ENCODE results near the gene TAF10. TPM values are rescaled to one million over a fixed set of nuclear protein-coding genes. Genes with fewer than 3 reads are reported as not detected.

Gene TAF10
- 43.2 and 70.2 TPM in 2 replicates for total RNA-seq

- Histone ChIP-seq H3K4me3 (ENCODE audit: low read depth, low read length) (peak within 1 kb of the TSS; percentile 78), H3K36me3 (ENCODE audit: control insufficient read depth, insufficient read depth, low read length) (peaks cover 29% of the 10 kb centered on the region), H3K27me3 (ENCODE audit: control insufficient read depth, insufficient read depth, low read length) (no peaks in the 10 kb centered on the region)
- peak; percentile 52 for TF ChIP-seq CTCF (IDR thresholded peaks at IDR 0.05; ENCODE audit: insufficient read depth, low read length, severe bottlenecking)
- no peak for FAIRE-seq
- peak; percentile 91 for DNase-seq (ENCODE audit: low read depth)
Observed at GRCh38 chr11:6612213-6613041, at the start of gene TAF10. TAF10 (minus strand) TSS chr11:6612216; CDS start chr11:6612189, 27 bp downstream.

GRCh38 chr11:6660712-6661111 lies 48.7 kb upstream of the TAF10 start:
- Histone ChIP-seq H3K4me3 (ENCODE audit: low read depth, low read length) (no peak overlapping the region), H3K36me3 (ENCODE audit: control insufficient read depth, insufficient read depth, low read length) (no peaks in the 10 kb centered on the region), H3K27me3 (ENCODE audit: control insufficient read depth, insufficient read depth, low read length) (peaks cover 2% of the 10 kb centered on the region)
- DNase-seq (ENCODE audit: low read depth) (no peak), FAIRE-seq (no peak)
- TF ChIP-seq CTCF (IDR thresholded peaks at IDR 0.05; ENCODE audit: insufficient read depth, low read length, severe bottlenecking): no peak

GRCh38 chr11:6658647-6659046 lies 46.6 kb upstream of the TAF10 start:
- FAIRE-seq: no peak
- no peak for TF ChIP-seq CTCF (IDR thresholded peaks at IDR 0.05; ENCODE audit: insufficient read depth, low read length, severe bottlenecking)
- peaks cover 17% of the 10 kb centered on the region for H3K27me3 ChIP-seq (ENCODE audit: control insufficient read depth, insufficient read depth, low read length)
- no peak for DNase-seq (ENCODE audit: low read depth)
- no peaks in the 10 kb centered on the region for H3K36me3 ChIP-seq (ENCODE audit: control insufficient read depth, insufficient read depth, low read length)
- H3K4me3 ChIP-seq (ENCODE audit: low read depth, low read length): no peak overlapping the region

GRCh38 chr11:6657346-6657745 lies 45.3 kb upstream of the TAF10 start:
- FAIRE-seq: no peak
- DNase-seq (ENCODE audit: low read depth): no peak
- no peaks in the 10 kb centered on the region for H3K36me3 ChIP-seq (ENCODE audit: control insufficient read depth, insufficient read depth, low read length)
- no peak overlapping the region for H3K4me3 ChIP-seq (ENCODE audit: low read depth, low read length)
- TF ChIP-seq CTCF (IDR thresholded peaks at IDR 0.05; ENCODE audit: insufficient read depth, low read length, severe bottlenecking): no peak
- H3K27me3 ChIP-seq (ENCODE audit: control insufficient read depth, insufficient read depth, low read length): peaks cover 20% of the 10 kb centered on the region

GRCh38 chr11:6656936-6657335 lies 44.9 kb upstream of the TAF10 start:
- no peak for DNase-seq (ENCODE audit: low read depth)
- no peaks in the 10 kb centered on the region for H3K36me3 ChIP-seq (ENCODE audit: control insufficient read depth, insufficient read depth, low read length)
- H3K4me3 ChIP-seq (ENCODE audit: low read depth, low read length): no peak overlapping the region
- no peak for FAIRE-seq
- peaks cover 20% of the 10 kb centered on the region for H3K27me3 ChIP-seq (ENCODE audit: control insufficient read depth, insufficient read depth, low read length)
- no peak for TF ChIP-seq CTCF (IDR thresholded peaks at IDR 0.05; ENCODE audit: insufficient read depth, low read length, severe bottlenecking)

GRCh38 chr11:6656584-6656915 lies 44.5 kb upstream of the TAF10 start:
- DNase-seq (ENCODE audit: low read depth) (no peak), FAIRE-seq (no peak)
- no peak for TF ChIP-seq CTCF (IDR thresholded peaks at IDR 0.05; ENCODE audit: insufficient read depth, low read length, severe bottlenecking)
- Histone ChIP-seq H3K4me3 (ENCODE audit: low read depth, low read length) (no peak overlapping the region), H3K36me3 (ENCODE audit: control insufficient read depth, insufficient read depth, low read length) (no peaks in the 10 kb centered on the region), H3K27me3 (ENCODE audit: control insufficient read depth, insufficient read depth, low read length) (peaks cover 23% of the 10 kb centered on the region)

Measured in bronchial epithelial cell (primary cell).